ENCODE results near the gene LHFPL4. TPM values are rescaled to one million over a fixed set of nuclear protein-coding genes. Genes with fewer than 3 reads are reported as not detected.

The LHFPL4 gene
- total RNA-seq (2011; cell fraction: chromatin; rRNA removed; ENCODE audit: low replicate concordance) = not detected in 2 replicates
- total RNA-seq (2011; cell fraction: nucleolus; rRNA removed) = not detected in 2 replicates
- not detected in 2 replicates for total RNA-seq (2011; cell fraction: nucleoplasm; rRNA removed)
- not detected in 2 replicates for total RNA-seq (2014; rRNA removed)
- not detected in 2 replicates for total RNA-seq (2014; rRNA removed; fragmentation: Illumina TruSeq; extraction: Trizol)
- not detected in 2 replicates for total RNA-seq (2015; rRNA removed; fragmentation: Illumina TruSeq; extraction: Trizol)
- not detected in 2 replicates for total RNA-seq (2021)
- not detected in 2 replicates for polyA plus RNA-seq (2011; rRNA removed)
- polyA plus RNA-seq (2011; cell fraction: cytosol; rRNA removed) = 0.01 TPM in 1 of 2 replicates, not detected in the other
- not detected in 2 replicates for polyA plus RNA-seq (2011; cell fraction: nucleus; rRNA removed)
- not detected in 2 replicates for polyA plus RNA-seq (2012)
- polyA plus RNA-seq (2014; fragmentation: Illumina TruSeq; extraction: Trizol) = not detected in 2 replicates
- polyA plus RNA-seq (2014; fragmentation: Nextera tagmentation; extraction: Ambion mirVana) = not detected
- not detected in 2 replicates for polyA plus RNA-seq (2014; rRNA removed)
- polyA minus RNA-seq (2011; rRNA and poly(A)+ RNA removed) = not detected in 2 replicates
- polyA minus RNA-seq (2011; cell fraction: cytosol; rRNA and poly(A)+ RNA removed) = not detected in 2 replicates
- not detected in 2 replicates for polyA minus RNA-seq (2011; cell fraction: nucleus; rRNA and poly(A)+ RNA removed)
- Bru-seq, nascent RNA = percentile 2 among the genes with signal in this experiment
- BruChase-seq, experiment 1, labeled RNA remaining after a 2-hour chase = percentile 2 among the genes with signal in this experiment
- BruChase-seq, experiment 2, labeled RNA remaining after a 6-hour chase = percentile 3 among the genes with signal in this experiment
- long read RNA-seq, experiment 1 = 0 reads
- long read RNA-seq, experiment 2 = 0 reads
- long read RNA-seq, experiment 3 = 0 reads

GRCh38 chr3:9553021-9553947, at the start of gene LHFPL4:
Gene LHFPL4 (minus strand): TSS chr3:9553822. CDS start chr3:9552679, 1,143 bp downstream.
- no TSS peak for BruUV-seq (replicated peaks)
- Histone ChIP-seq H3K36me3 (ENCODE audit: control insufficient read depth, insufficient read depth, low read length) (no peaks in the 10 kb centered on the region), H3K4me3 (no peak within 1 kb of the TSS), H3K9me3 (replicated peaks; ENCODE audit: control insufficient read depth, insufficient read depth, low read depth, low read length) (no peaks in the 10 kb centered on the region), H3K79me2 (ENCODE audit: control insufficient read depth, insufficient read depth, low read length) (no peaks in the 10 kb centered on the region), H3K9ac (ENCODE audit: insufficient read depth in 1 of 2, low read depth in 2 of 2, low read length in 2 of 2) (no peak within 1 kb of the TSS), H3K9me1 (ENCODE audit: control insufficient read depth, insufficient read depth, low read length) (no peaks in the 10 kb centered on the region), H3K4me1 (replicated peaks in 1 of 2; ENCODE audit: control insufficient read depth in 2 of 2, insufficient read depth in 2 of 2, low read length in 2 of 2) (peaks cover 0 to 13% of the 10 kb centered on the region in 2 experiments; a peak in 1 of 5 replicates), H3K27me3 (ENCODE audit: control insufficient read depth in 2 of 2, insufficient read depth in 2 of 2, low read length in 2 of 2) (peaks cover under 1 to 24% of the 10 kb centered on the region in 2 experiments; a peak in 4 of 5 replicates), H2AFZ (ENCODE audit: low read depth, low read length) (no peak within 1 kb of the TSS), H3K4me2 (ENCODE audit: insufficient read depth, low read length) (no peak within 1 kb of the TSS), H4K20me1 (replicated peaks; ENCODE audit: control insufficient read depth, insufficient read depth, low read length) (0 out of 2 replicates have a peak, but pooled peaks cover 3% of the 10 kb centered on the region), H3K27ac (ENCODE audit: extremely low read depth, low read depth, low read length) (no peak within 1 kb of the TSS)
- ATAC-seq (no peak), FAIRE-seq (no peak), DNase-seq (ENCODE audit: extremely low read depth in 1 of 4, low spot score in 3 of 4) (peak in 2 of 4 experiments; percentile 37 to 50)
- WGBS (ENCODE audit: insufficient coverage, low coverage, missing lambda C conversion rate) = 10% methylated on average over 43 of the region's 75 CpGs
- in situ Hi-C loops (cut with MboI) (no loop called here), intact Hi-C loops (cut with micrococcal nuclease) (no loop called here)
- ChIA-PET POLR2A (no interaction called here), CTCF (ENCODE audit: low intra/inter-chr PET ratio) (no interaction called here)
- TF ChIP-seq CHD2 (IDR thresholded peaks at IDR 0.05; ENCODE audit: low read depth, low read length) = no peak
- TF ChIP-seq TBP (optimal IDR thresholded peaks at IDR 0.05; ENCODE audit: low read depth, low read length) = no peak

Measured in K562 (cell line).